ENCODE data around the gene TTF2.

Gene TTF2

GRCh38 chr1:117105722-117106121 lies 45.6 kb downstream of the TTF2 start:
- no peak for TF ChIP-seq CTCF (IDR thresholded peaks at IDR 0.05)

GRCh38 chr1:117106478-117106877 lies 46.4 kb downstream of the TTF2 start:
- TF ChIP-seq CTCF (IDR thresholded peaks at IDR 0.05), result no peak

GRCh38 chr1:117107364-117107763 lies 47.2 kb downstream of the TTF2 start:
- TF ChIP-seq CTCF (IDR thresholded peaks at IDR 0.05), result no peak

GRCh38 chr1:117110774-117111173 lies 50.6 kb downstream of the TTF2 start:
- no peak for TF ChIP-seq CTCF (IDR thresholded peaks at IDR 0.05)

GRCh38 chr1:117112047-117112717 lies 52.1 kb downstream of the TTF2 start:
- no peak for TF ChIP-seq CTCF (IDR thresholded peaks at IDR 0.05)

- TF ChIP-seq CTCF (IDR thresholded peaks at IDR 0.05), result no peak
Observed at GRCh38 chr1:117113199-117113598, 53.1 kb downstream of the TTF2 start.

GRCh38 chr1:117114877-117115276 lies 54.8 kb downstream of the TTF2 start:
- no peak for TF ChIP-seq CTCF (IDR thresholded peaks at IDR 0.05)

Data from LNCAP (cell line).